Kidney (tissue), 14 donors: Measurements from ENCODE around the gene POLR1D. TPM values are rescaled to one million over a fixed set of nuclear protein-coding genes. Genes with fewer than 3 reads are reported as not detected.

Experiments used
- DNase-seq, 5 donors: peaks; one replicate each; pipeline ENCODE4 v3.0.0-alpha.2; 2013 to 2020
- FAIRE-seq: peaks from 2 replicates; lab custom pipeline; 2012; peaks lifted over from hg19 to GRCh38; lab: Jason Lieb, UNC
- H3K27ac ChIP-seq, 2 donors: one replicate each; pipeline ENCODE4 v1.7.0; 2013; ENCODE audit warnings: low read depth in 2 of 2, low read length in 2 of 2, inconsistent platforms in 1 of 2
- H3K27me3 ChIP-seq: one replicate; pipeline ENCODE4 v1.7.1; 2013; ENCODE audit warnings: low read length, inconsistent platforms; ENCODE audit not compliant: control insufficient read depth, insufficient read depth
- H3K36me3 ChIP-seq, 3 donors: one replicate each; pipeline versions ENCODE4 v1.7.0 to v1.7.1; 2013; ENCODE audit warnings: low read length in 3 of 3, control low read depth in 1 of 3, inconsistent platforms in 1 of 3; ENCODE audit not compliant: insufficient read depth in 3 of 3, control insufficient read depth in 2 of 3
- H3K4me1 ChIP-seq, 3 donors: one replicate each; pipeline versions ENCODE4 v1.7.0 to v1.7.1; 2013; ENCODE audit warnings: low read length in 3 of 3, inconsistent platforms in 1 of 3, low read depth in 1 of 3; ENCODE audit not compliant: control insufficient read depth in 2 of 3, insufficient read depth in 2 of 3
- H3K4me3 ChIP-seq, 3 donors: one replicate each; pipeline versions ENCODE4 v1.7.0 to v1.8.1; 2013; ENCODE audit warnings: low read length in 3 of 3, control low read depth in 1 of 3, inconsistent platforms in 1 of 3
- H3K9ac ChIP-seq, 3 donors: one replicate each; pipeline versions ENCODE4 v1.7.0 to v1.7.1; 2013; ENCODE audit warnings: low read length in 3 of 3, control low read depth in 1 of 3, inconsistent platforms in 1 of 3
- H3K9me3 ChIP-seq, 3 donors: one replicate each; pipeline versions ENCODE4 v1.7.0 to v1.7.1; 2013; ENCODE audit warnings: low read length in 3 of 3, control low read depth in 1 of 3, inconsistent platforms in 1 of 3; ENCODE audit not compliant: control insufficient read depth in 2 of 3, insufficient read depth in 1 of 3
- CTCF ChIP-seq: IDR thresholded peaks from 3 replicates; pipeline ENCODE4 v1.5.1; 2012; ENCODE audit warnings: mild to moderate bottlenecking, moderate library complexity, borderline replicate concordance; ENCODE audit not compliant: insufficient read depth; ENCODE audit errors: extremely low read depth
- intact Hi-C: fragments of 100-400 bp; cut with DNase I; formaldehyde crosslinking; loops from one replicate; pipeline ENCODE4 v1.11.1; 2022
- polyA plus RNA-seq: library from polyadenylated mRNA; stranded (reverse); fragments of 350-450 nt; fragmentation: Illumina TruSeq; extraction: RNeasy Lipid Tissue Mini Kit (QIAGEN cat#74804); gene quantifications from one replicate; pipeline ENCODE4 v1.2.3, GENCODE V29; 2014; ENCODE audit warnings: low read depth, low replicate concordance; ENCODE audit not compliant: insufficient read depth
- total RNA-seq: library from RNA; stranded (reverse); fragmentation: NEBNext Ultra II Directional; extraction: Animal tissue kit (Norgen Biotek cat#: 25700); gene quantifications from one replicate; pipeline ENCODE4 v1.2.1, GENCODE V29; 2021
- donor health status: control.
- donor health status: control.
- donor health status: control.
- donor health status: control.
- donor health status: control.
- donor health status: DM: yes; HTN: yes; CAD: no.
- donor health status: Normal renal cell carcinoma (clear cell type).

POLR1D gene
- total and polyA plus RNA-seq, 2 donors from 2014 or later: 72.8 to 124 TPM

GRCh38 chr13:27637289-27637626 lies 15.6 kb downstream of the POLR1D start:
- no peak for DNase-seq
- Histone ChIP-seq H3K9ac (no peak overlapping the region), H3K27ac (no peak overlapping the region), H3K27me3 (no peaks in the 10 kb centered on the region), H3K4me3 (no peak overlapping the region), H3K9me3 (no peaks in the 10 kb centered on the region), H3K36me3 (no peaks in the 10 kb centered on the region), H3K4me1 (peaks cover 0 to 23% (median 4%) of the 10 kb centered on the region in 3 donors)
- FAIRE-seq: no peak
- intact Hi-C loops: no loop called here
- TF ChIP-seq CTCF: no peak

GRCh38 chr13:27638001-27638400 lies 16.3 kb downstream of the POLR1D start:
- H3K27me3 ChIP-seq: no peaks in the 10 kb centered on the region
- FAIRE-seq (no peak), DNase-seq (no peak)
- H3K9me3 ChIP-seq: no peaks in the 10 kb centered on the region
- intact Hi-C loops: no loop called here
- H3K9ac ChIP-seq: no peak overlapping the region
- H3K4me3 ChIP-seq: no peak overlapping the region
- H3K4me1 ChIP-seq: peaks cover 0 to 24% (median 3%) of the 10 kb centered on the region in 3 donors
- TF ChIP-seq CTCF: no peak
- H3K27ac ChIP-seq: no peak overlapping the region
- no peaks in the 10 kb centered on the region for H3K36me3 ChIP-seq

- Histone ChIP-seq H3K36me3 (no peaks in the 10 kb centered on the region), H3K9ac (no peak overlapping the region), H3K4me3 (no peak overlapping the region), H3K27ac (no peak overlapping the region), H3K9me3 (no peaks in the 10 kb centered on the region), H3K4me1 (peaks cover 0 to 20% (median 0%) of the 10 kb centered on the region in 3 donors), H3K27me3 (no peaks in the 10 kb centered on the region)
- DNase-seq: no peak
- no peak for FAIRE-seq
- no peak for TF ChIP-seq CTCF
- intact Hi-C loops: no loop called here
These were observed 16.8 kb downstream of the POLR1D start for GRCh38 chr13:27638521-27638920.

- peaks cover 0 to 19% (median 0%) of the 10 kb centered on the region in 3 donors for H3K4me1 ChIP-seq
- peak; percentile 3 for FAIRE-seq
- no peaks in the 10 kb centered on the region for H3K27me3 ChIP-seq
- DNase-seq: no peak
- no peaks in the 10 kb centered on the region for H3K9me3 ChIP-seq
- H3K4me3 ChIP-seq: no peak overlapping the region
- intact Hi-C loops: no loop called here
- no peak for TF ChIP-seq CTCF
- no peaks in the 10 kb centered on the region for H3K36me3 ChIP-seq
- H3K9ac ChIP-seq: no peak overlapping the region
- H3K27ac ChIP-seq: no peak overlapping the region
These were observed 17.5 kb downstream of the POLR1D start for GRCh38 chr13:27639186-27639585.
